Fibroblast of skin of scalp (primary cell): Measurements from ENCODE around the gene OGG1.
A peak's percentile ranks its signal among the peaks of the same experiment; 100 is the strongest.

ENCODE experiments used
- DNase-seq: peaks from one replicate; pipeline ENCODE4 v3.0.0-alpha.2; 2013

The OGG1 gene

GRCh38 chr3:9727743-9728142 is 22.0 kb upstream of the OGG1 start:
- no peak for DNase-seq

- no peak for DNase-seq
Observed at GRCh38 chr3:9729419-9729818, 20.3 kb upstream of the OGG1 start.

DNA sequence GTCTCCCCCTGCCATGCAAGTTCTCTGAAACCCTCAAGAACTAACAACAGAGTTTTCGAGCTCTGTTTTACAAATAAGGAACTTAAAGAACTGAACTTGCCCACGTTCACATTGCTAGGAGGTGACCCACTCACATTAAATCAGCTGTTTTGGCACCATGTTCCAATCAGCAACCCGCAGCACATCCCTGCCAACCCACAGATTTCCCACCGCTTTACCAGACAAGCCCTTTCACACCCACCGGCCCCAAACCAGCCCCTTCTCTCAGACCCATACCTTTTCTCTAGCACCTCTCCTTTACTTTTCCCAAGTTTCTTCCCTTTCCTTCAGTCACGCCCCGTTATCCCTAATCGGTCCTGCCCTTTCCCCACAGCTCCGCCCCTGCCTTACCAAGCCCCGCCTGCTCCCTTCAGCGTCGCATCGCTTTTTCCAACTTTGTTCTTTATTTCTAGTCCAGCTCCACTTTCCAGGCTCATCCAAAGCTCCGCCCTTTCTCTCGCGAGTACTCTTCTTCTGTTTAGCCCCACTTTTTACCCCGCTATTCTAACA is 19.0 kb upstream of the OGG1 start:
- no peak for DNase-seq

DNA sequence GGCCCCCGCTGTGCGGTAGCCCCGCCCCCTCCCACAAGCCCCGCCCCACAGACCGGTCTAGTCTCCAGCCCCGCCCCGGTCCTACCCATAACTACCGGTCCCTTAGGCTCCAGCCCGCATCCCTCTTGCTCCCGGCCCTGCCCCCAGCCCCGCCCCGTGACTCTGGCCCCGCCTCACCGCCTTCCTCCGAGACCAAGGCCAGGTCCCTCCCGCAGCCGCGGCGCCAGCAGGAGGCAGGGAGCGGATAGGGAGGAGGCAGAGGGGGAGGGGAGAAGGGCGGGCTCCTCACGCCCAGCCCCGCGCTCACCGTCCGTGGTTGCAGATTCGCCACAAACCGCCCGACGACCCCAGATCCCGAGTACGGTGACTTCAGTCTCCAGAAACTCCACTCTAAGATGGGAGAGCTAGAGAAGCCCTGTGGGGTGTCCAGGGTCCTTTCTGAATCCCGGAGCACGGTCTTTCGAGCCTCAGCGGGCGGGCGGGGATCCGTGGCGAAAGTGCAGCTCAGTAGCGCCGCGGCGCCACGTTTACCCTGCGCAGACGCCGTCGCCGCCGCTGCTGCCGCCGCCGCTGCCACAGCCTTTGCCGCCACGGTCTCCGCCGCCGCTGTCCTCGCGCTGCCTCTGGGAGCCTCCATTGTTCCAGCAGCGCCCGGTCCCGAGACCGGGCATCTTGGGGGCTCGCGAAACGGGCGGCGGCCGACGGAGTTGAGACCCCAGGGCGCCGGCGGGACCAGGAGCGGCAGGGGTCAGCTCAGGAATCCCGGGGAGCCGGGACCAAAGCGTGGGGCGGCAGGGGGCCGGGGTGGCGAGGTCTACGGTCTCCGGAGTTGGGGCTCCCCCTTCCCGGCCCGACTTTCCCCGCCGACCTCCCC is 18.3 kb upstream of the OGG1 start, which contains the start of gene BRPF1:
TSS of gene BRPF1 (plus strand) at position 530 of the 874 bp plus-strand sequence. CDS start 2,406 bp downstream, outside the sequence.
- peak; percentile 100 for DNase-seq

DNA sequence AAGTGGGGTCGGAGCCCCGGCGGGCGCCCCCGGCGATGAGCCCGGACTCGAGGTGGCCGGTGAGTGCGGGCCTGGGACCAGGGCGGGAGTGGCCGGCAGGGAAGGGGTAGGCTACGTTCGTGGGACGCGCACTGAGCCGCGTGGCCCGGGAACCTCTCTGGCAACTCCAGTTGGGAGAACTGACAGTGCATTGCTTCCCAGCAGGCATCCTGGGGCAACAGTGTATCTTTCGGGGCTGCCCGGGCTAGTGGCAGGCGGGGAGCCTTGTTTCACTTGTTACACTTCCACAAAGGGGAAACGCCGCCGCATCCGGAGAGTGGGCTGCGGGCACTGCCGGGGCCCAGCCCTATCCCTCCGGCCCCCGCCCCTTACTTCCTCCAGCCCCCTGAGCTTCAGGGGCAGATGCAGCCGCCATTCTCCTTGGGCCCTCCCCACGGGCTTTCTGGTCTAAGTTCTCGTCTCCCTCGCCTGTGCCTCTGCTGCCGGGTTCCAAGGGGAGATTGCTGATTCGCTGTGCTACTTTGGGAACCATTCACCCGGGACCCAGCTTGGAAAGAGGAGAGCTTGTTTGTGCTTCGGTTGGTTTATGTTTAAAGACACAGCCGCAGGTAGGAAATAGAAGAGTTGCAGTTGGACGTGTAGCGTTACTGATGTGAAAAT is 17.5 kb upstream of the OGG1 start:
- DNase-seq = no peak

DNA sequence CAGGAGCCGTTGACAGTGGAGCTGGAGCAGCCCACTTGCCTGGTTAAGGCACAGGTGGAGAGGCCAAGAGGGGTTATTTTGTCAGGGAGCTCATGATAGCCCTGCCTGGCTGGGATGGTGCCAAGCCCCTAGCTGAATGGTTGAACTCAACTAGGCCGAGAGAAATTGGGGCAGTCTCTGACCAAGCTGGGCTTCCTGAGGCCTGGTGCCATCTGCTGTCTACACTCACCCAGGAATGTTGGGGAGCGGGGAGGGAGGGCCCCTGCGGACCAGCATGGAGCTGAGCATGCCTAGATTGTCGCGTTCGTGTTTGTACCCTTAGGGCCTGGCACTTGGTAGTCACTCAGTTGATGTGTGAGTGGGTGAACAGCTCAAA is 17.0 kb upstream of the OGG1 start:
- no peak for DNase-seq

DNA sequence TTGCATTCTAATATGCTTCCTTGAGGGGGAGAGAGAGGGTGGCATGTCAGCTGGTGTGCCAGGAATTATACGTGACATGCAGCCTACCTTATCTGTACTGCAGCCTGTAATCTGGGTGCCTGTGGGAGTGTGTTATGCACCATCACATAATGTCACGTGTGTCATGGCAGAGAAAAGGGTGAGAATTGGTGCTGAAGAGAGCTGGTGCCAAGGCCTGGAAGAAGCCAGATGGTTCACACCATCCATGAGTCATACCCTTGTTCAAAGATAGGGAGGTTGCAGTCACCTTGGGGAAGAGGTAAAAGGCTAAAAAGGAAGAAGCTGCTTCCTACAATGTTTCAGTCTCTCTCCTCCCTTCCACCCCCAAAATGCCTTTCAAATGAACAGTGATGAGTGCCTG is 12.9 kb upstream of the OGG1 start:
- DNase-seq = no peak

DNA sequence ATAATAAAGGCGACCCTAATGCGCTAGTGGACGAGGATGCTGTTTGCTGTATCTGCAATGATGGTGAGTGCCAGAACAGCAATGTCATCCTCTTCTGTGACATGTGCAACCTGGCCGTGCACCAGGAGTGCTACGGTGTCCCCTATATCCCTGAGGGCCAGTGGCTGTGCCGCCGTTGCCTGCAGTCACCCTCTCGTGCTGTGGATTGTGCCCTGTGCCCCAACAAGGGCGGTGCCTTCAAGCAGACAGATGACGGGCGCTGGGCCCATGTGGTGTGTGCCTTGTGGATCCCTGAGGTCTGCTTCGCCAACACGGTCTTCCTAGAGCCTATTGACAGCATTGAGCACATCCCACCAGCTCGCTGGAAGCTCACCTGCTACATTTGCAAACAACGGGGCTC is 10.6 kb upstream of the OGG1 start:
- DNase-seq = no peak

DNA sequence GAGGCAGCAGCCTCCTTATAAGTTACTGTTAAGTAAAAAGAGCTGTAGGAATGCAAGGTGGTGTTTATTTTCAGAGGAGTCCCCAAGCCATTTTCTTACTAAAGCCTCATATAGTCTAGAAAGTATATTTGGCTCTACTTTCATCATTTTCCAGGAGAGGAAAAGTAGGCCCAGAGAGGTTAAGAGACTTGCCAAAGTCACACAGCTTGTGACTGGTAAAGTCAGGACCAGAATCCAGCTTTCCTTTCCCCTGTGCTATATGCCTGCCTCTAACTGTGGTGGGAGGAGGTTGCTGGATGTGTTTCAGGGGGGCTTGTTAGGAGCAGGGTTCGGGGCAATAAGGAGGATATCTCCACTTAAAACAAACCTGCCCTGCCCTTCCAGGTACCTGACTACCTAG is 7.2 kb upstream of the OGG1 start:
- DNase-seq = no peak

GRCh38 chr3:9743548-9743947 is 6.2 kb upstream of the OGG1 start:
- no peak for DNase-seq

DNA sequence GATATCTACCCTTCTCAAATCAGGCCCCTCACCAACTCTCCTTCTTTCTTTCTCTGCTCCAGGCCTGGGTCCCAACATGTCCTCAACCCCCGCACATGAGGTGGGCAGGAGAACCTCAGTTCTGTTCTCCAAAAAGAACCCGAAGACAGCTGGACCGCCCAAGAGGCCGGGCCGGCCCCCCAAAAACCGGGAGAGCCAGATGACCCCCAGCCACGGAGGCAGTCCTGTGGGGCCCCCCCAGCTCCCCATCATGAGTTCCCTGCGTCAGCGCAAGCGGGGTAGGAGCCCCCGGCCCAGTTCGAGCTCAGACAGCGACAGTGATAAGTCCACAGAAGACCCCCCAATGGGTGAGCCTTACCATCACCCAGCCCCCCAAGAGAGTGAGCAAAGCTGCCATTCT is 5.6 kb upstream of the OGG1 start:
- DNase-seq = no peak

DNA sequence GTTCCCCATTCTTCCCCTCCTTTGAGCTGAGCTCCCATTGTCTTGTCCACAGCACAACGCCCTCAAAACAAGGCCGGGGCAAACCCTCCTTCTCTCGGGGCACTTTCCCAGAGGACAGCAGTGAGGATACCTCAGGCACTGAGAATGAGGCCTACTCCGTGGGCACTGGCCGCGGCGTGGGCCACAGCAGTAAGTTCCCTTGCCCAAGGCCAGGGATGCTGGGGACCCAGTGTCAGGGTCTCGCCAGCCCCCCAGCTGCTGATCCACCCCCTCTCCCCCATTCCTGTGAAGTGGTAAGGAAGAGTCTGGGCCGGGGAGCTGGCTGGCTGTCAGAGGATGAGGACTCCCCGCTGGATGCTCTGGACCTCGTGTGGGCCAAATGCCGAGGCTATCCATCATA is 4.2 kb upstream of the OGG1 start:
- no peak for DNase-seq

DNA sequence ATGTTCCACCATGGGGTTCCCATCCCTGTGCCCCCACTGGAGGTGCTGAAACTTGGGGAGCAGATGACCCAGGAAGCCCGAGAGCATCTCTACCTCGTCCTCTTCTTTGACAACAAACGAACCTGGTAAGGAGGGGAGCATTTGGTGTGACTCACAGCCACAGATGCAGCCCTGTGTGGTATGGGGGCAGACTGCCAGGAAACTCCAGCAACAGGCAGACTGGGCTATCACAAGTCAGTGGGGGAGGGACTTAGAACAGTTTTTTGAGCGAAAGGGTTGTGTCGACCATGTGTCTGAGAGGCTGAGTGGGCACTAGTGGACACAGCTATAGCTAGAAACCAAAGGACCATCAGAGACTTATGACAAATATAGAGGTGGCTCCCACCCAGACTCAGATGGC is 3.4 kb upstream of the OGG1 start:
- peak; percentile 71 for DNase-seq

- DNase-seq = no peak
Observed at GRCh38 chr3:9747267-9747666, 2.5 kb upstream of the OGG1 start.

DNA sequence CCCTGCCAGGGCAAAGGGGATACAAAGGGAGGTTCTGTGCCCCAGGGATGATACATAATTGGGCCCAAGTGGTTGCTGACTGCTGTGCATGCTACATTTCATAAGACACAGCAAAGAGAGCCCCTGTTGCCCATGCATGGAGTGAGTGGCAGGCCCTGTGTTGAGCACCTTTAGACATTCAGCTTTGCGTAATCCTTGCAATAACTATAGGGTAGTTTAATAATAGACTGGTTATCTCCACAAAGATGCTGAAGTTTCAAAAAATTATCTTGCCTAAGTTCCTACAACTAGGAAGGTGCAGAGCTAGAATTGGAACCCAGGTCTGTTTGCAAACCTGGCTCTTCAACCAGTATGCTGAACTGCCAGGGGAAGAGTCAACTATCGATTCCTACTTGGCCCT is 1.7 kb upstream of the OGG1 start:
- no peak for DNase-seq

DNA sequence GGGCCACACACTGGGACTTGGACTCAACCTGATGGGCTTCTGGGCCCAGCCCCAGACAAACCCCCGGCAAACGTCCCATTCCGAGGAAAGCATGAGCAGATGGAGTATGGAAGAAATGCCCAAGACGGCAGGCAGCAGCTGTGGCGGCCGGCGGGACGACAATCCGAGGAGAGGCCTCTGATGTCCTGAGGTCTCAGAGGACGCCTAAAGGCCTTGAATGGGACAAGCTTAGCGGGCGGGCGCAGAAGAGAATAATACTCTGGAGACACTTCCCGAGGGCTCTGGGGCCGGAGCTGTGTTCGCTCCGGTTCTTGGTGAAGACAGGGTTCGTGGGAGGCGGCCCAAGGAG is 482 bp upstream of the OGG1 start:
- no peak for DNase-seq

DNA sequence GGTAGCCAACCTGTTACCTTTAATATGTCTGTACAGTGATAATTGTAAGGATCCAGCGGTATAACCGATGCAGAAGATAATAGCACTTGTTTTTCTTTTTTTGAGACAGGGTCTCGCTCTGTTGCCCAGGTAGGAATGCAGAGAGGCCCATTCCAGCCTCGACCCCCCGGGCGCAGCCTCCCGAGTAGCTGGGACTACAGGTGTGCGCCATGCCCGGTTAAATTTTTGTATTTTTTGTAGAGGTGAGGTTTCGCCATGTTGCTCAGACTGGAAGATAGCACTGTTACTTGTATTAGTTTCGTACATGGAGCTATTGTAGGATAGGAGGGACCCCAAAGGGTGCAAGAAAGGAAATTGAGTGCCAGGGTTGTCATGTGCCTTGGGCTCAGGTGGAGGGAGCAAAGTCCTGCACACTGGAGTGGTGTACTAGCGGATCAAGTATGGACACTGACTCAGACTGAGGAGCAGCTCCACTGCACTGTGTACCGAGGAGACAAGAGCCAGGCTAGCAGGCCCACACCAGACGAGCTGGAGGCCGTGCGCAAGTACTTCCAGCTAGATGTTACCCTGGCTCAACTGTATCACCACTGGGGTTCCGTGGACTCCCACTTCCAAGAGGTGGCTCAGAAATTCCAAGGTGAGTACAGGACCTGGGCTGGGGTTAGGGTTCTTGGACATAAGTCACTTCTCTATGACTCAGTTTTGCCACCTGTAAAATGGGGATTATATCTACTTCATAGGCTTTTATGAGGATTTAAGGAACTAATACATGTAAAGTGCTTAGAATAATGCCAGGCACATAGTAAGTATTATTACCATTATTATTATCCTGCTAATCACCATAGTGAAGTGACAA is 1.0 kb downstream of the OGG1 start:
- DNase-seq = no peak

GRCh38 chr3:9754678-9755077 is 4.9 kb downstream of the OGG1 start:
- no peak for DNase-seq

GRCh38 chr3:9757427-9757826 is 7.7 kb downstream of the OGG1 start:
- DNase-seq = no peak

- DNase-seq = no peak
Observed at GRCh38 chr3:9760779-9761505, 11.2 kb downstream of the OGG1 start.

- no peak for DNase-seq
Observed at GRCh38 chr3:9761919-9762318, 12.2 kb downstream of the OGG1 start.

DNA sequence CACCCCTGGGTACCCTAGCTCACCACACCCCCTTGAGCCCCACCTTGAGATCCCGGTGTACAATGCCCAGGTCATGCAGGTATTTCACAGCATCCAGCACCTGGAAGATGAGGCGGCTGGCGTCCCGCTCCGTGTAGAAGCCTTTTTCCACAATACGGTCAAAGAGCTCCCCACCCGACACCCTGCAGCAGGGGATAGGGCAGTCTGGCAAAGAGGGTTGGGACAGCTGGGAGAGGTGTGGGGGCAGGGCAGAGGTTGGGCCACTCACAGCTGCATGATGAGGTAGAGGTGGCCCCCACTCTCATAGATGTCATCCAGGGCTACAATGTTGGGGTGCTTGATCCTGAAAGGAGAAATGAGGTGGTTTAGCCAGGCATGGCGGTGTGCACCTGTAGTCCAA is 13.1 kb downstream of the OGG1 start:
- DNase-seq = no peak
